ENCODE data around the gene SNX15.

Gene SNX15

DNA sequence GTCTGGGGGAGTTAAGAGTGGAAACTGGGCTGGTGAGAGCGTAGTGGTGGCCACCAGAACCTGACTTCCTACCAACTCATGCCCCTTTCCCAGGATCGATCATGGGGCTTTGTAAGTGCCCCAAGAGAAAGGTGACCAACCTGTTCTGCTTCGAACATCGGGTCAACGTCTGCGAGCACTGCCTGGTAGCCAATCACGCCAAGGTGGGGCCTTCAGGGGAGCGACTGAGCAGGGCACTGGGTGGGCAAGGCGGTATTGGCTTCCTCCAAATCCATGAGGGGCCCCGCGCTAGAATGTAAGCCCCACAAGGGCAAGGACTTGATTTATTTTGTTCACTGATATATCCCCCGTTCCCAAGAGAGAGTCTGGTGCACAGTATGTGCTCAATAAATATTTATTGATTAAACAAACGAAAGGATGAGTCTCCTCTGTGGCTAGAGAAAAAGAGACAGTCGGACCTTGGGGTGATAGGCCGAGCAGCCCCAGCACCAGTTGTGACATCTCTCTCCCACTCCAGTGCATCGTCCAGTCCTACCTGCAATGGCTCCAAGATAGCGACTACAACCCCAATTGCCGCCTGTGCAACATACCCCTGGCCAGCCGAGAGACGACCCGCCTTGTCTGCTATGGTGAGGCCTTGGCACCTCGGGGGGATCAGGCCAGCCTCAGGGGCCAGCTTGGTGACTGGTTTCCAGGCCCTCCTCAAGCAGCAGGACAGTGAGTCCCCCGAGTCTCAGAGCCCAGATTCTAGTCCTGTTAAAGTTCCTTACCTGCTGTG is 57.5 kb downstream of the SNX15 start:
- no peak for DNase-seq (ENCODE audit: low spot score)

DNA sequence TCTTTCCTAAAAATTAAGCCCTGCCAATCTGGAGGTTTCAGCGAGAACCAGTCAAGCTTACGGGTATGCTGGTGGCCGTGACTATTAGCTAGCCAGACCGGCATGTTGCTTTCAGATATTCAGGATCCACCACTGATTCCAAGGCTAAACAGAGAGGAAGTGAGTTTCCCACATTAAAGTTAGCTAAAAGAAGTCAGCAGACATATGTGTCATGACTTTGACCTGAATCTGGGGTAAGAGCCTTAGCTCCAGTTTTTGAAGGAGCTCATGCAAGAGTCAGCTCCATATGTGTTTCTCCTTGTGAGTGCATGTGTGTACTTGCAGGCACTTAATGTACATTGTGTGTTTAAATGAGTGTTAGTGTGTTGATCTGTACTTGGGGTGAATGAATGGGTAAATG is 58.2 kb downstream of the SNX15 start:
- no peak for DNase-seq (ENCODE audit: low spot score)

DNA sequence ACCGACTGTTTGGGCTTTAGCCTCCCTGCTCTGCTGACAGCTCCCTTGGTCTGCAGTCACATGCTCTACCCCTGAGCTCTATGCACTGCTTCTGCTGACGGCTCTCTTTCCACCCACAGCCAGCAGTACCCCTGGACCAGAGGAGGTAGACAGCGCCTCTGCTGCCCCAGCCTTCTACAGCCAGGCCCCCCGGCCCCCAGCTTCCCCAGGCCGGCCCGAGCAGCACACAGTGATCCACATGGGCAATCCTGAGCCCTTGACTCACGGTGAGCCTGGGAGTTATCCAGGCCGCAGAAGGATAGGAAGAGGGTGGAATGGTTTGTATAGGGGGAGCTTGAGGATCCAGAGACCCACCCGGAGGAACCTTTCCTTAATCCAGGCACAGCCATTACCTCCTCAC is 59.6 kb downstream of the SNX15 start:
- DNase-seq (ENCODE audit: low spot score) = no peak

DNA sequence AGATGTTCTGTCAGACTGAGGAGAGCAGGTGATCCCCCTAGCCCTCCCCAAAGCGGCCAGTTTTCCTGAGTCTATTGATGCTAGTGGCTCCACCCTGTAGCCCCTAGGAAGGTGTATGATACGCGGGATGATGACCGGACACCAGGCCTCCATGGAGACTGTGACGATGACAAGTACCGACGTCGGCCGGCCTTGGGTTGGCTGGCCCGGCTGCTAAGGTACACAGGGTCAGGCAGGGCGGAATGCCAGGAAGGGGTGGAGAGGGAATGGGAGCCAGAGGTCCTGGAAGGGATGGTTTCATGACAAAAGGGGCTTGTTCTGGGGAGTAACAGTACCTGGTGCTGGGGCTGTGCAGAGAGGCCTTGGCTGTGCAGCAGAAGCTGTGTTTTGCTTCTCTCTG is 60.0 kb downstream of the SNX15 start:
- no peak for DNase-seq (ENCODE audit: low spot score)

DNA sequence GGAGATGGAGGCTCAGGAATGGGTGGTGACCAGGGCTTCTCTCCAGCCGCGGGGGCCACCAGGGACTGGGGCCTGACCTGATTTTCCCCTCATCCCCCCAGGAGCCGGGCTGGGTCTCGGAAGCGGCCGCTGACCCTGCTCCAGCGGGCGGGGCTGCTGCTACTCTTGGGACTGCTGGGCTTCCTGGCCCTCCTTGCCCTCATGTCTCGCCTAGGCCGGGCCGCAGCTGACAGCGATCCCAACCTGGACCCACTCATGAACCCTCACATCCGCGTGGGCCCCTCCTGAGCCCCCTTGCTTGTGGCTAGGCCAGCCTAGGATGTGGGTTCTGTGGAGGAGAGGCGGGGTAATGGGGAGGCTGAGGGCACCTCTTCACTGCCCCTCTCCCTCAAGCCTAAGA is 60.6 kb downstream of the SNX15 start:
- DNase-seq (ENCODE audit: low spot score) = no peak

DNA sequence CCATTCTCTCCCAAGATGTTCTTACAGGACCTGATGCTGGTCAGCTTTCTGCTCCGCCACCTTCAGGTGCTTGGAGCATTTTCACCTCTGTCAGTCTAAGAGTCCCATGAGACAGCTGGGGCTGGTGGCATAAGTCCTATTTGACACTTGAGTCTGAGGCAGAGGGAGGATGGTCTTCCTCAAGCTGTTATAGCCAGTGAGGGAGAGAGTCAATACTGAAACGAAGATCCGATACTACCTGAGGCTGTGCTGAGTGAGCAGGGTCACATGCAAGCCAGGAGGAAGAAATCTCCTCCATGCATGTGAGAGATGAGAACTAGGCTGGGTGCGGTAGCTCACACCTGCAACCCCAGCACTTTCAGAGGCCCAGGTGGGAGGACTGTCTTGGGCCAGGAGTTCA is 62.4 kb downstream of the SNX15 start:
- no peak for DNase-seq (ENCODE audit: low spot score)
